Astrocyte of the cerebellum (primary cell): ENCODE data around the gene AAGAB.

Source experiments
- DNase-seq: peaks from one replicate; pipeline ENCODE4 v3.0.0-alpha.2; 2011; ENCODE audit warnings: low read depth
- H3K4me3 ChIP-seq: 2 replicates; pipeline ENCODE4 v1.5.1; 2011; ENCODE audit warnings: mild to moderate bottlenecking, low read depth, low read length, moderate library complexity
- CTCF ChIP-seq: IDR thresholded peaks from 2 replicates; pipeline ENCODE4 v1.5.1; 2012; ENCODE audit warnings: low read length, low read depth, moderate library complexity, mild to moderate bottlenecking; ENCODE audit errors: missing control alignments
- in situ Hi-C: cut with HindIII; loops from 2 replicates; pipeline ENCODE4 v1.10.0; 2017; ENCODE audit warnings: low sequenced_read_pairs

Gene AAGAB

GRCh38 chr15:67179411-67179995 lies 75.0 kb downstream of the AAGAB start:
- no peak overlapping the region for H3K4me3 ChIP-seq
- no peak for DNase-seq
- TF ChIP-seq CTCF: no peak
- in situ Hi-C loops: no loop called here

GRCh38 chr15:67178569-67179210 lies 75.8 kb downstream of the AAGAB start:
- peak; percentile 95 for DNase-seq
- H3K4me3 ChIP-seq: no peak overlapping the region
- in situ Hi-C loops: no loop called here
- no peak for TF ChIP-seq CTCF

GRCh38 chr15:67177752-67178151 lies 76.7 kb downstream of the AAGAB start:
- H3K4me3 ChIP-seq: no peak overlapping the region
- no peak for TF ChIP-seq CTCF
- in situ Hi-C loops: no loop called here
- no peak for DNase-seq

- no peak for DNase-seq
- no peak overlapping the region for H3K4me3 ChIP-seq
- in situ Hi-C loops: no loop called here
- no peak for TF ChIP-seq CTCF
These were observed 78.1 kb downstream of the AAGAB start for GRCh38 chr15:67176195-67176971.

GRCh38 chr15:67175643-67176071 lies 78.8 kb downstream of the AAGAB start:
- DNase-seq: no peak
- no peak overlapping the region for H3K4me3 ChIP-seq
- in situ Hi-C loops: no loop called here
- no peak for TF ChIP-seq CTCF

GRCh38 chr15:67174864-67175573 lies 79.4 kb downstream of the AAGAB start:
- TF ChIP-seq CTCF: no peak
- no peak for DNase-seq
- no peak overlapping the region for H3K4me3 ChIP-seq
- in situ Hi-C loops: no loop called here
